Stimulated activated CD4-positive, alpha-beta T cell treated with anti-CD3 and anti-CD28 coated beads, TNF-alpha, amount 100 ng/mL, for 24 hours (primary cell): ENCODE data around the gene FBXO38.

Experiments
- DNase-seq, 3 experiments: peaks; one replicate each; pipeline ENCODE4 v3.0.0-alpha.2; 2020; ENCODE audit warnings: low read depth in 3 of 3

The FBXO38 gene

DNA sequence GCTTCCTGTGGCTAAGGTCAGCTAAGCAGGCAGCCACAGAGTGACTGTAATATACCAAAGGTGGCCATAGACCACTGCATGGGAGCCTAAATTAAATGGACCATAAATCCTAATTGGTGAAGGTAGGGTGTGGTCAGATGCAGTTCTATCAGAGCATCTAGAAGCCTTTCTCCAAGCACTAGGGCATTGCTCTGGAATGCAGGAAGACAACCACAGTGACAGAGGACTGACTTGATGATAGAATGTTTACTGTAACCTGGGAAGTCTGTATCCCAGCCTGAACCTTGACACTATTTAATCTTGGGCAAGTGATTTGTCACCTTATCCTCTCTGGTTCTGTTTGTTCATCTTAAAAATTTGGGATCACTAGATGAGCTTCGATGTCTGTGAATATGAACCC is 2.3 kb downstream of the FBXO38 start:
- no peak for DNase-seq

DNA sequence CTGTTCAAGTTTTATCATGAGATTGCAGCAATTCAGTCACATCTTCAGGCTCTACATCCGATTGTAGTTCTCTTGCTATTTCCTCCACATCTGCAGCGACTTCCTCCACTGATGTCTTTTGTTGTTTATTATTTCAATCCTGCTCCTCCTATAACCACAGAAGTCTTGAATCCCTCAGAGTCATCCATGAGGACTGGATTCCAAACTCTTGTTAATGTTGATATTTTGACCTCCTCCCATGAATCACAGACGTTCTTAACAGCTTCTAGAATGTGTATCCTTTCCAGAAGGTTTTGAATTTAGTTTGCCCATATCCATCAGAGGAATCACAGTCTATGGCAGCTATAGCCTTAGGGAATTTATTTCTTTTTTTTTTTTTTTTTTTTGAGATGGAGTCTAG is 3.6 kb downstream of the FBXO38 start:
- DNase-seq, result no peak

DNA sequence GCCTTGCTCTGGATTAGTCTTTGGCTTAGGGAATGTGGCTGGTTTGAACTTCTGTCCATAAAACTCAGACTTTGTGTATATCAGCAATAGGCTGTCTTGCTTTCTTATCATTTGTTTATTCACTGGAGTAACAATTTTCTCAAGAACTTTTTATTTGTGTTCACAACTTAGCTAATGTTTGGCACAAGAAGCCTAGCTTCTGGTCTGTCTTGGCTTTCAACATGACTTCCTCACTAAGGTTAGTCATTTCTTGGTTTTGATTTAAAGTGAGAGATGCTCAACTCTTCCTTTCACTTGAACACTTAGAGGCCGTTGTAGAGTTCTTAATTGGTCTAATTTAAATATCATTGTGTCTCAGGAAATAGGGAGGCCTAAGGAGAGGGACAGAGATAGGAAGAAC is 4.9 kb downstream of the FBXO38 start:
- DNase-seq, result no peak

DNA sequence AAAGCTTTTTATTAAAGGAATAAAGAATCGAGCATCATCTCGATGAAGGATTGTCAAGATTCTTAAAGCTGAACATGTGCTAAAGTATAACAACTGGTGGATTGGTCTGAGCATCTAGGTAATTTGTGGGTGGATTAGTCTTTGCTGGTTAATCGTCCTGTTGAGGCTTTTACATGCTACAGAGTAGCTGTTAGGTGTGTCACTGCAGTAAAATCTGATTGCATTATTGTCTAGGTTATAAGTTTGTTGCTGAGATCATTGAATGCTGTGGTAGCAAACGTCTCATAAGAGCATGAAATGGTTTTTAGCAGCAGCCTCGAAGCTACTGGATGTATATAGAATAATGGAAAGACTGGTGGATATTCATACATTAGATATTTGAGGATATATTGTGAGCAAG is 7.2 kb downstream of the FBXO38 start:
- DNase-seq, result no peak

DNA sequence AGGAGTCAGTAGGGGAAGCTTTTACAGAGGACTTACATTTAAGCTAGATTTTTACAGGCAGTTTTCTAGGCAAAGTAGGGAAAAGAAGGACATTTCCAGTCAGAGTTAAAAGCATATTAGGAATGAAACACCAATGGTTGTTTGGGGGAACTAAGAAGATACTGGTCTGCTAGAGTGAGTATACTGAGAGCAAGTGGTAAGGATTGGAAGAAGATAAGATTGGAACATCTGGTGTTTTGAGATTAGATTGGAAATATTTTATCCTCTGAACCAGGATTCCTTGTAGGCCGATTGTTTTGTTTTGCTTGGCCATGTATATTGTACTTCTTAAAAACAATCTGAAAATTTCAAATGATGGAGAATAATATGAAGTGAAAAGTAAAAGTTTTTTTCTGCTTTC is 7.7 kb downstream of the FBXO38 start:
- no peak for DNase-seq

DNA sequence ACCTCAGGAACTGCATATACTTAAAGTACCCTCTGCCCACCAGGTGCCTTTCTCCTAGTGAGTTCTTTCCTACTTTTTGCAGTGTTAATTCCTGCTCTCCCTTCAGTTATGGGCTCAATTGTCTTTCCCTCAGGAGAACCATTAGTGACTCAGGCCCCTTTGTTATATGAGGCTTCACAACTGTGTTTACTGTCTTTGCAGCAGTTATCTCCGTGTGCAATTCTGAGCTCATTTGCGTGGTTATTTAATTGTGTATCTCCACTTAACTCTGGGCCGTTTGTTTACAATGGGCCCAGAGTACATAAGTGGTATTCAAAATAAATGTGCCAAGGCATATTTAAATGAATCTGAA is 9.6 kb downstream of the FBXO38 start:
- no peak for DNase-seq

DNA sequence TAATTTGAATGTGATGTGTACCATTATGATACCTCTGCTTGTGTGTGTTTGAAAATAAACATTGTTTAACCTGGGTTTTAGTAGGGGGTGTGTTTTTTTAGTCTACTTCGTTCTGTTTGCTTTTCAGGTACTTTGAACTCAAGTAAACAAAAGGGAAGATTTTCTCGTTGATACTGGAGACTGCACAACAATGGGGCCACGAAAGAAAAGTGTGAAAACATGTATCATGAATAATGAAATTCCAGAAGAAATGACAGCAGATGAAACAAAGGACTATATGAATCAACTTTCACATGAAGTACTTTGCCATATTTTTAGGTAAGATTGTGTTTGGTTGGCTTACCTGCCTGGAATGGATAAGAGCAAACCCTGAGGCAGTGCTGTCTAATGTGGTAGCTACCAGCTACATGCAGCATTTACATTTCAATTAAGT is 10.8 kb downstream of the FBXO38 start:
- no peak for DNase-seq

DNA sequence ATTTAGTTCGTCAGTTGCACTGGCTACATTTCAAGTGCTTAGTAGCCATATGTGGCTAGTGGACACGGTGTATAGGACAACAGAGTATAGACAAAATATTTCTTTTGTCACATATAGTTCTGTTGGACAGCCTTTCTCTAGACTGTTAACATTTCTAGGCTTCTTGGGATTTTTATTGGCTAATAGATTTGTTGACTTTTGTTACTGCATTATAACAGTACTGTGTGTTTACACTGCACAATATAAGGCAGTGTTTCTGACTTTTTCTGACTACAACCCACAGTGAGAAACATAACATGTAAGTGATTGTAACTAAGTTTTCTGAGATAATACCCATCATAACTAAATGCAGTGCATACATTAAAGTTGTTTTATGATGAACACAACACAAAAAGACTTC is 11.3 kb downstream of the FBXO38 start:
- no peak for DNase-seq

DNA sequence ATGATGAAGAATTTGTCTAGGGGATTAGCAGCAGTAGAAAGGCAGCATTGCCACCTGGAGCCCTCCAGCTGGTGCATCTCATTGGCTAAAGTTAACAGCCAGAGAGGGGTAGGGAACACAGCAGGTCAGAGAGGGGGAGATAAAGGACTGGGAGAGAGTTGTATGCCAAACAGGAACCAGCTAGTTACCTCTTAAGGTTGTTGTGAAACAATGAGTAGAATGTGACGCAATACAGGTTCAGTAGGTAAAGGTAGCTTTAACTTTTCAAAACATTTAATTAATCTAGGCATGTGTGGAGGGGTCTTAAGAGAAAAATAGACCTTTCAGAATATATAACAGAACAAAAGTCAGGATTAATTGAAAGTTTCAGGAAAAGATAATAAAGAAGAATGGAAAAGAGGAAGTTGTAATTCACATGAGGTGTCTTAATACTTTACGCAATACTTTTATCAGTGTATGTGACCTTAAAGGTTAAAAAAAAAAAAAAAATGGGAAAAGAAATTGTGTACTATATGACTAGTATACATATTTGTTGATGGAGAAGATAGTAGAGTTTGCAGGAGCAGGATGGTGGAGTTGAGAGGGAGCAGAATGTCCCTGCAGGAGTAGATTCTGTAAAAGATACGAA is 14.3 kb downstream of the FBXO38 start:
- no peak for DNase-seq

DNA sequence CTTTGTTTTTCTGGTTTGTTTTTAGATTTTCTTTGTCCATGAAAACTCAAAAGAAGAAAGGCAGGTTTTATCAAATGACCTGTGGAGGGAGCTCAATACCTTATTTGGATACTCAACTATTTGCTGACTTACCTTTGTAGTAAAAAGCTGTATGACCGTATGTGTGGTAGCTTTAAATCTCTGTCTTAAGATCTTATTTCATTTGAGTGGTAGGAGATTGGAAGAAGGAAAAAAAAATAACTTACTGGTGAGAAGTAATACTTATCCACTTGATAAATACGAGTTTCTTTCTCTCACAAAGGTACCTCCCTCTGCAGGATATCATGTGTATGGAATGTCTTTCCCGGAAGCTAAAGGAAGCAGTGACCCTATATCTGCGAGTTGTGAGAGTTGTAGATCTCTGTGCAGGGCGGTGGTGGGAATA is 15.0 kb downstream of the FBXO38 start:
- no peak for DNase-seq

DNA sequence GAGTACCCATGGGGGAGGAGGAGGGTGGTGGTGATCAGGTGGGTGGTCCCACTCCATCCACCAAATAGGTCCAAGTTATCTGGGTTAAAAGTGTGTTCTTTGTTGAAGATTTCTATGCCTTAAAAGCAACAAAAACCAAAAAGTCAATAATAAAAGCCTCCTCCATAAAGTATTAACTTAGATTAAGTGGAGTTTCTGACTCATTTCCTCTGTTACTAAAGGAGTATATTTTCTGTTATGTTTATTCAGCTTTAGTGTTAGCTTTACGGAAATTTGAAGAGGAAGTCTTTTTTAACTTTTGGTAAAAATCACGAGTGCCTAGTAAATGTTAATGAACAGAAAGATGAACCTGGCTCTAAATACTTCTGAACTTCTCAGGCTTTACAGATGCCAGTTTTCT is 17.8 kb downstream of the FBXO38 start:
- DNase-seq, result no peak

DNA sequence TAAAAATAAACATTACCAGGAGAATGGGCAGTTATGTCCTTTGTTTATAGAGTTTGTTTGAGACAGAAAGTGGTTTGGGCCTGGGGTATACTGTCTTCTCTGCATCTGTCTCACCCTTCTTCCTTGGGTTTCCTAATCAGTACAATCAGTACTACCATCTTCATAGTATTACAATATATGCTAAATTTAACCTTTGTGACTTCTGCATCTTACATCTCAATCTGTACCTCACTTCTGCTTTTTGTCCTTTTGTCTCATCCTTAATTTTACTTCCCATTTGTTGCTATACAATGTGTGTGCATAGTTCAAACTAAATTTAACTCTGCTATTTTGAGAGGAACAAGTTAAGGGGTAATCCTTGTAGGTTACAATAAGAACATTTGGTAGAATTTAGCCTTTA is 19.6 kb downstream of the FBXO38 start:
- DNase-seq, result no peak

DNA sequence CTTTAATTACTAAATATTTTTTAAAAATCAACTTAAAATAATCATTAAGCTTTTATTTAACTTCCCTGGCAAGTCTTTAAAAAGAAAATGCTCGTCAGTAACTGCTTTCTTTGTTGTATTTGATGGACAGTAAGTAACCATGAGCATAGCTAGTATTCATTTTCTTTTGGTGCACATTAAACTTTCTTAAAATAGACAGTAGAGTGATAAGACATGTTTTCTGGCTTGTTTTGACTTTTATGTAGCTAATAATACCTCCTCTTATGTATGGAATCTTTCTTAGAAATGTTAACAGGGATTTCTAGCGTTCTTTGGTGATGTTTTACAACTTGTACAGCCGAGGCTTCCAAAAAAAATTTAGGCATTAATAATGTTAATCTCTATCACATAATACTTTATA is 22.6 kb downstream of the FBXO38 start:
- DNase-seq, result no peak

DNA sequence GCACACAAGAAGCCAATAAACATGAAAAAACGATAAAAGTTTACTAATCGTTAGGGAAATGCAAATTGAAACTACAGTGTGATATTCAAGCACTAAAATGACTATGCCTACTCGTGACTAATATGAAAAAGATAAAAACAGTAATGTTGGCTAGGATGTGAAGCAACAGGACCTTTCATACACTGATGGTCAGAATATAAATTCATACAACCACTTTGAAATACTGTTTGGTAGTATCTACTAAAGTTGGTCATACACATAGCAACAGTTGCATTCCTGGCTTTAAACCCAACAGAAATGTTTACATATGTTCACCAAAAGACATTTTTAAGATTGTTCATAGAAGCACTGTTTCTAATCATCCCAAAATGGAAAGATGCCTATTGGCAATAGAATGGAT is 24.3 kb downstream of the FBXO38 start:
- DNase-seq, result no peak

DNA sequence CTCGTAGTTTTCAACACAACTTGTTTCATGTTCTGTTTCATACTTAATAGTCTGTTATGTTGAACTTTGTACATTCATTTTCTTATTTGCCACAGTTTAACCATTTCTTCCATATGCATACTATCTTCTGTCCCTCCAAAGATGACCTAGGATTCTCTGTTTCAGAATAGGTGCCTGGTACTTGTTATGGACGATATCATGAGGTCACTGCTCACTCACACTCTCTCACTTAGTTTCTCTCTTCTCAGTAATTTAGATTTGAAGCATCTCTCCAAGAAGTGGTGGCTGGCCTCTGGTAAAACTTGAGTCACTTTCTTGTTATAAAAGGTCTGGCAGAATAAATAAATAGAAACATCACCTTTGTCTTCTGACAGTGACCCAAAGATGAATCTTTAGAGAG is 28.4 kb downstream of the FBXO38 start:
- no peak for DNase-seq

DNA sequence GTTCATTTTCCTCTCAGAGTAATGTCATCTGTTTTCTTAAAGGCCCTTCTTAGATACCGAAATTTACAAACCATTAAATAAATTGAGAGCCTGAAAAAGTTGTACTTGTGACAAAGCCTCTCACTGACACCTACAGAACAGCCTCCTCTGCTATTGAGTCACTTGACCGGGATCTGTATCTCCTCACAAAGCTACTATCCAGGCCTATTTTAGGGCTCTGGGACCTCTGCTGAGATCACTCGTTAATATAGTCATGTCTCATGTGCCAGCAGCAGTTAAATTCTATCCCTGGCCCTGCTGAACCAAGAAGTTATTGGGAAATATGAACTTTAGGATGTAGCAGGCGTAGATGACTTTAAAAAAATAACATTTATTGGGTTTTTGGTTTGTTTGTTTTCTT is 31.1 kb downstream of the FBXO38 start:
- DNase-seq, result no peak

DNA sequence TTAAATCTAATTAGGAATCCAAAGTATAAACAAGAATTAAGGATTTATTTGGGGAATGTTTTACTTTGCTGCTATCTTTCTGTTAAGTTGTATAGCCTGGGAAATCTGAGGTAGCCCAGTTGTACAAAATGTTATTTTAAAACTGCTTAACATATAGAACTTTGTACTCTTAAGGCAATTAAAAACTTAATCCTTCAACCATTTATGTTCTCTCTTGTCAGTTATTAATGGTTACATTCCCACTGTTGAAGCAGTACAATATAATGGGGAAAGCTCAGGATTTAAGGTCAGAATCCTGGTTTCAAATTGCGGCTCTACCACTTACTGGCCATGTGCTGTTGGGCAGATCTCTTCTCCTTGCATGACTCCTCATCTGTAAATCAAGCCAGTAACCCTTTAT is 32.7 kb downstream of the FBXO38 start:
- DNase-seq, result no peak

DNA sequence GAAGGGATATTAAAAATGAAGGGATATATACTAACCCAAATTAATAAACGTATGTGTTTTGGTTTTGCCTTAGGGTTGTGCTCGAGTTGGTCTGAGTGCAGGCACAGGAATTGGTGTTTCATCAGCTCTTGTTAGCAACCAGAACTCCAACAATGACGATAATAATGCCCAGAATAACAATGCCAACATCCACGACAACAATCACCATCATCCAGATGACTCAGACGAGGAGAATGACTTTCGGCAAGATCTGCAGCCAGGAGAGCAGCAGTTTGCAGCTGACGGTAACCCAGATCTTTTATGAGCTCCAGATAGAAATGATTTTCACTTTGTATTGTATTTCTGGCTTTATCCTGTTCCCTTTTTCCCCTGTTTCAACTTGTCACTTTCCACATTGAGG is 33.2 kb downstream of the FBXO38 start:
- DNase-seq, result no peak

DNA sequence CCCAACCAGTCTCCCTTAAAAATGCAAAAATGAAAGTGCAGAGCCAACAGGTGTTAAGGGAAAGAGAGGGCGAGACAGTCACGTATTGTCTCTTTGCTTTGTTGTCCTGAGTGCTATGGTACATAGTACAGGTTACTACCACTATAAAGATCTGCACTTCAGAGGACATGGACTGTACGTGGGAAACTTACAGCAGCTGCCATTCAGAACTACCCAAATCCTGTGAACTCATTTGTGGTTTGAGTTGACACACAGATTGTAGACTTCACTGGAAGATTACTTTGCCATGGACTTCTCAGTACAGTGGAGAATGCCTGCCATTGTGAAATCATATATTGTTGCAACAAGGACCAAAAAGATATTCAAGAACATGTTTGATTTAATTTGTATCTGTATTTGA is 34.8 kb downstream of the FBXO38 start:
- no peak for DNase-seq

DNA sequence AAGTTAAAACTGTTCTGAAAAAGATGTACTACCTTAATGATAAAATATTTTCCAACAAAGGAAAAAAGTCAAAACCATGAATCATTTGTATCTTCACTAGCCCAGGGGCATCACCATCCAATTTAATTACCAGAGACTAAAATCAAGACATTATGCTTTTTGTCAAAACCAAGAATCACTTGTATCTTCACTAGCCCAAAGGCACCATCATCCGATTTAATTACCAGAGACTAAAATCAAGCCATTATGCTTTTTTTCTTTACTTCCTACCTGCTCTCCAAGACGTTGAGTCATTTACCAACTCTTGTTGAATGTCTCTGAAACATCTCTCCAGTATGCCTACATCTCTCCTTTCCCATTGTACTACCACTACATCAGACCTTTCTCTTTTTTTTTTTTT is 37.9 kb downstream of the FBXO38 start:
- DNase-seq, result no peak

DNA sequence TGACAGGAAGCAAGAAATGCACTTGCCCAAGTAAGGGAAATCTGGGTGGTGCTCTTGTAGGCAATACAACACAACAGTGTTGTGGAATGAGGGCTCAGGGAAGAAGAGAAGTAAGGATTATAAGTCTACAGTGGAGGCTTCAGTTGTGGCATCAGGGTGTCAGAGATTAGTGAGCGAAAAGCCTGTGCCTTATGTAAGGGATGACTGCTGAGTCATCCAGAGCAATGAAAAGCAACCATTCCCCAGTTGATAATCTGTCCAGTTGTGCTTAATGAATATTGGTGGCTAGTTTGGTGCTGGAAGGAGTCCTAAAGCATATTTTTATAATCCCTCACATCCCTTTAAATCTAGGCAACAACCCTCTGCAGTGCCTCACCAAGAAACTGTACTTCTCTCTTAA is 42.0 kb downstream of the FBXO38 start:
- DNase-seq, result no peak

DNA sequence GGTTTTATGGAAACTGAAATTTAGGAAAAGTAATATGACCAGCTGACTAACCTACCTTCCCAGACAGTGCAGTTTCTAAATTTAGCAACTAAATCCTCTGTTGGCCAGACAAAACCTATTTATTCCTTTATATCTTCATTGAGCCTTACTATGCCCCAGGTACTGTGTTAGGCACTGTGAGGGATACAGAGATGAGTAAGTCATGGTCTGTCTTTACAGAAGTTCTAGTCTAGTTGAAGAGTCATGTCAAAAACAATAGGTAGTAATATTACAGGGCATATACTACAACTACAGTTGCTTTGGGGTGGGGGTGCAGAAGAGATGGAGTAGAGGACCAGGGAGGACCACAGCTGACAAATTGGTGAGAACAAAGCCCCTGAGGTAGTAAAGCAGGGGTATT is 42.8 kb downstream of the FBXO38 start:
- no peak for DNase-seq

DNA sequence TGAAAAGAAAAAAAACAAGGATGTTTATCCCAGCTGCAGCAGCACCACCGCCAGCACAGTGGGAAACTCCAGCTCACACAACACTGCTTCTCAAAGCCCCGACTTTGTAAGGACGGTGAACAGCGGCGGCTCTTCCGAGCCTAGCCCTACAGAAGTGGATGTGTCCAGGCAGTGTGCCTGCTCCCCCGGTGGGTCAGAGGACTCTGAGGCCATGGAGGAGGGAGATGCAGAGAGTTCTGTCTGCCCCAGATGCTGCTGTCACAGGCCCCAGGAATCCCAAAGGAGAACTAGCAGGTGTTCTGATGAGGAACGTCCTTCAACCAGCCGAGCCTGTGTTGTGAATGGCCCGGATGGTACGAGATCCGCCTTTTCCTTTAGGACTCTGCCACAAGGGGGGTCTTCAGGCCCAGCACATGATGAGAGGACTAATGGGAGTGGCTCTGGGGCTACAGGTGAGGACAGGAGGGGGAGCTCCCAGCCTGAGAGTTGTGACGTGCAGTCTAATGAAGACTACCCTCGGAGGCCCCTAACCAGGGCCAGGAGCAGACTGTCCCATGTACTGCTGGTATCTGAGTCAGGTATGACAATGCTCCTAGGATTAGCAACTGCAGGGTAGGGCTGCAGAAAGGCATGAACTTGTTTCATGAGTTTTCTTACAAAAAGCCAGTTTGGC is 43.7 kb downstream of the FBXO38 start:
- no peak for DNase-seq

DNA sequence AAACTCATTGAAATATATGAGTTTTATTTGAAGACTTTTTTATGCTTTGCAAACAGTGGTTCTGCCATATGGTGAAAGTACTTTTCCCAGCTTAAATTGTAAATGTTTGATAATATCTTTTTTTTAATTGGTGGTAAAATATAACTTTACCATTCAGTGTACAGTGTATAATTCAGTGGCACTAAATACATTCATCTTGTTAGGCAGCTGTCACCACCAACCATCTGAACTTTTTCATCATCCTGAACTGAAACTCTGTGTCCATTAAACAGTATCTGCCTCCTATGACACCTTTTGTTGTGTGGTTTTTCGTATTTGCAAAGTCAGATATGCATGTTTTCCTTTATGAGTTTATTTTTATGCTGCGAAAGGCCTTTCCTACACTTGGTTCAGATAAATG is 45.1 kb downstream of the FBXO38 start:
- DNase-seq, result no peak
